Suprapubic skin (tissue), 3 donors: ENCODE data around the gene CXCR1.

Source experiments
- EP300 ChIP-seq: sonication (generic); formaldehyde crosslinking; IDR thresholded peaks from one replicate; pipeline ENCODE4 v1.6.1; 2017; ENCODE audit warnings: antibody characterized with exemption
- TF ChIP-seq, protein P1 (sequence below), 2 donors: fragments of 200-600 bp in 1 of 2; fragments of 450-650 bp in 1 of 2; sonication (generic) in 1 of 2; IDR thresholded peaks; one replicate each; pipeline ENCODE4 v1.5.1; 2016 to 2019; ENCODE audit warnings: antibody characterized with exemption in 2 of 2, mild to moderate bottlenecking in 1 of 2, moderate library complexity in 1 of 2

DNA sequence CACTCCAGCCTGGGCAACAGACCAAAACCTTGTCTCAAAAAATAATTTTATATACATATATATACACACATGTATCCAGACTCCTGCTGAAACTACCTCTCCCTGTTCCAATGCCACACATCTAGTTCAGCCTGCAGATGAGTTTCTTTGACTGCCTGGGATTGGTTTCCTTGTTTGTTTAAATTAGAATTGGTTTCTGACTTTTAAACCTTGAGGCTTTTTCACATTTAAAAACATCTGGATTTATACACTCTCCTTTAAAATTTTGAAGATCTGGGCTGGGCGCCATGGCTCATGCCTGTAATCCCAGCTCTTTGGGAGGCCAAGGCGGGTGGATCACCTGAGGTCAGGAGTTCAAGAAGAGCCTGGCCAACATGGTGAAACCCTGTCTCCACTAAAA is 21.8 kb upstream of the CXCR1 start:
- TF ChIP-seq, protein P1, sequence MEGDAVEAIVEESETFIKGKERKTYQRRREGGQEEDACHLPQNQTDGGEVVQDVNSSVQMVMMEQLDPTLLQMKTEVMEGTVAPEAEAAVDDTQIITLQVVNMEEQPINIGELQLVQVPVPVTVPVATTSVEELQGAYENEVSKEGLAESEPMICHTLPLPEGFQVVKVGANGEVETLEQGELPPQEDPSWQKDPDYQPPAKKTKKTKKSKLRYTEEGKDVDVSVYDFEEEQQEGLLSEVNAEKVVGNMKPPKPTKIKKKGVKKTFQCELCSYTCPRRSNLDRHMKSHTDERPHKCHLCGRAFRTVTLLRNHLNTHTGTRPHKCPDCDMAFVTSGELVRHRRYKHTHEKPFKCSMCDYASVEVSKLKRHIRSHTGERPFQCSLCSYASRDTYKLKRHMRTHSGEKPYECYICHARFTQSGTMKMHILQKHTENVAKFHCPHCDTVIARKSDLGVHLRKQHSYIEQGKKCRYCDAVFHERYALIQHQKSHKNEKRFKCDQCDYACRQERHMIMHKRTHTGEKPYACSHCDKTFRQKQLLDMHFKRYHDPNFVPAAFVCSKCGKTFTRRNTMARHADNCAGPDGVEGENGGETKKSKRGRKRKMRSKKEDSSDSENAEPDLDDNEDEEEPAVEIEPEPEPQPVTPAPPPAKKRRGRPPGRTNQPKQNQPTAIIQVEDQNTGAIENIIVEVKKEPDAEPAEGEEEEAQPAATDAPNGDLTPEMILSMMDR (IDR thresholded peaks at IDR 0.05): no peak
- no peak for TF ChIP-seq EP300
